ENCODE results near the gene TNIP3. TPM values are rescaled to one million over a fixed set of nuclear protein-coding genes. Genes with fewer than 3 reads are reported as not detected.

Gene TNIP3
- polyA plus RNA-seq, 1 donor (not counting 4 experiments of a cell fraction or from before 2014, with no cell fraction given), result 0.04 TPM

DNA sequence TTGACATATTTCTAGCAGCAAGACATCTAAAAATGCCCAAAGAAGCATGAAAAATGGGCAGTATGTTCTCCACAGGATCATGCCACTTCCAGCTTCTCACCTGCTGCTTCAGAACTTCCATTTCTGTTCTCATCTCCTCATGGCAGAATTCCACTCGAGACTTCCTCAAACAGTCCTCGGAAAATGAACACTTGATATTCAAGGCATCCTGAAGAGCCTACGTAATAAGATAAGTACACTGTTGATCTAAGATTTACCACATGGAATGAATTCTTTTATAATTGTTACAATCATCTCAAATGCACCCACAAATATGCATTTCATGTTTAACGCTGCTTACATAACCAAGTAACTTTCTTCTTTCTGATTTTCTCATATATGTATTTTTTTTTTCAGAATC lies 14.1 kb downstream of the TNIP3 start:
- TF ChIP-seq EZH2 (IDR thresholded peaks at IDR 0.05; ENCODE audit: low read length) (no peak), CTCF (optimal IDR thresholded peaks at IDR 0.05 in 1 of 3, IDR thresholded peaks at IDR 0.05 in 1 of 3, conservative IDR thresholded peaks at IDR 0.05 in 1 of 3; ENCODE audit: extremely low read depth in 1 of 3, insufficient read depth in 2 of 3, low read length in 3 of 3) (no peak)
- Histone ChIP-seq H3K9me3 (ENCODE audit: control insufficient read depth, low read depth, low read length) (no peaks in the 10 kb centered on the region), H3K4me2 (ENCODE audit: control insufficient read depth, extremely low read depth, insufficient read depth, low read depth, low read length) (no peak overlapping the region), H3K36me3 (ENCODE audit: control insufficient read depth in 2 of 2, extremely low read depth in 1 of 2, insufficient read depth in 2 of 2, low read length in 2 of 2) (no peaks in the 10 kb centered on the region), H4K20me1 (ENCODE audit: control insufficient read depth, extremely low read depth, insufficient read depth, low read length) (no peaks in the 10 kb centered on the region), H2AFZ (ENCODE audit: control insufficient read depth, low read length) (no peak overlapping the region), H3K27me3 (ENCODE audit: control insufficient read depth, extremely low read depth, insufficient read depth, low read length) (no peaks in the 10 kb centered on the region), H3K4me3 (ENCODE audit: control insufficient read depth in 2 of 3, extremely low read depth in 1 of 3, insufficient read depth in 2 of 3, low read depth in 1 of 3, low read length in 3 of 3) (no peak overlapping the region), H3K9ac (ENCODE audit: control insufficient read depth, extremely low read depth, insufficient read depth, low read length) (no peak overlapping the region), H3K9me1 (ENCODE audit: control insufficient read depth, extremely low read depth, insufficient read depth, low read length) (no peaks in the 10 kb centered on the region), H3K27ac (ENCODE audit: control insufficient read depth, insufficient read depth, low read length) (no peak overlapping the region), H3K79me2 (ENCODE audit: control insufficient read depth, insufficient read depth, low read length) (no peaks in the 10 kb centered on the region), H3K4me1 (ENCODE audit: control insufficient read depth, extremely low read depth, insufficient read depth, low read length) (no peaks in the 10 kb centered on the region)
- dilution Hi-C loops (cut with MboI; ENCODE audit: extremely low pct_ligation_motif_present, low sequenced_read_pairs), result no loop called here
- no peak for FAIRE-seq
- DNase-seq (ENCODE audit: low read depth, low spot score), result no peak

- no peak for DNase-seq (ENCODE audit: low read depth, low spot score)
- Histone ChIP-seq H3K9me1 (ENCODE audit: control insufficient read depth, extremely low read depth, insufficient read depth, low read length) (no peaks in the 10 kb centered on the region), H3K27ac (ENCODE audit: control insufficient read depth, insufficient read depth, low read length) (no peak overlapping the region), H3K9ac (ENCODE audit: control insufficient read depth, extremely low read depth, insufficient read depth, low read length) (no peak overlapping the region), H3K9me3 (ENCODE audit: control insufficient read depth, low read depth, low read length) (no peaks in the 10 kb centered on the region), H3K4me2 (ENCODE audit: control insufficient read depth, extremely low read depth, insufficient read depth, low read depth, low read length) (no peak overlapping the region), H3K36me3 (ENCODE audit: control insufficient read depth in 2 of 2, extremely low read depth in 1 of 2, insufficient read depth in 2 of 2, low read length in 2 of 2) (no peaks in the 10 kb centered on the region), H3K79me2 (ENCODE audit: control insufficient read depth, insufficient read depth, low read length) (no peaks in the 10 kb centered on the region), H4K20me1 (ENCODE audit: control insufficient read depth, extremely low read depth, insufficient read depth, low read length) (no peaks in the 10 kb centered on the region), H3K4me1 (ENCODE audit: control insufficient read depth, extremely low read depth, insufficient read depth, low read length) (no peaks in the 10 kb centered on the region), H3K27me3 (ENCODE audit: control insufficient read depth, extremely low read depth, insufficient read depth, low read length) (no peaks in the 10 kb centered on the region), H3K4me3 (ENCODE audit: control insufficient read depth in 2 of 3, extremely low read depth in 1 of 3, insufficient read depth in 2 of 3, low read depth in 1 of 3, low read length in 3 of 3) (no peak overlapping the region), H2AFZ (ENCODE audit: control insufficient read depth, low read length) (no peak overlapping the region)
- dilution Hi-C loops (cut with MboI; ENCODE audit: extremely low pct_ligation_motif_present, low sequenced_read_pairs), result no loop called here
- no peak for FAIRE-seq
- TF ChIP-seq EZH2 (IDR thresholded peaks at IDR 0.05; ENCODE audit: low read length) (no peak), CTCF (optimal IDR thresholded peaks at IDR 0.05 in 1 of 3, IDR thresholded peaks at IDR 0.05 in 1 of 3, conservative IDR thresholded peaks at IDR 0.05 in 1 of 3; ENCODE audit: extremely low read depth in 1 of 3, insufficient read depth in 2 of 3, low read length in 3 of 3) (no peak)
These were observed 15.5 kb downstream of the TNIP3 start for GRCh38 chr4:121148621-121149020.

Data from keratinocyte (primary cell).